Hematopoietic multipotent progenitor cell treated with erythropoietin and hydrocortisone succinate and interleukin-3 and kit ligand, for 8 days (in vitro differentiated cells): ENCODE results near the gene CYP2U1.
"Not testable (repeated sequence)": the region's sequence is repeated elsewhere in the genome, so short reads cannot be mapped to it uniquely, and the experiment has no call there.

ENCODE experiments used
- DNase-seq: peaks from one replicate; pipeline ENCODE4 v3.0.0-alpha.2; 2015

The CYP2U1 gene

DNA sequence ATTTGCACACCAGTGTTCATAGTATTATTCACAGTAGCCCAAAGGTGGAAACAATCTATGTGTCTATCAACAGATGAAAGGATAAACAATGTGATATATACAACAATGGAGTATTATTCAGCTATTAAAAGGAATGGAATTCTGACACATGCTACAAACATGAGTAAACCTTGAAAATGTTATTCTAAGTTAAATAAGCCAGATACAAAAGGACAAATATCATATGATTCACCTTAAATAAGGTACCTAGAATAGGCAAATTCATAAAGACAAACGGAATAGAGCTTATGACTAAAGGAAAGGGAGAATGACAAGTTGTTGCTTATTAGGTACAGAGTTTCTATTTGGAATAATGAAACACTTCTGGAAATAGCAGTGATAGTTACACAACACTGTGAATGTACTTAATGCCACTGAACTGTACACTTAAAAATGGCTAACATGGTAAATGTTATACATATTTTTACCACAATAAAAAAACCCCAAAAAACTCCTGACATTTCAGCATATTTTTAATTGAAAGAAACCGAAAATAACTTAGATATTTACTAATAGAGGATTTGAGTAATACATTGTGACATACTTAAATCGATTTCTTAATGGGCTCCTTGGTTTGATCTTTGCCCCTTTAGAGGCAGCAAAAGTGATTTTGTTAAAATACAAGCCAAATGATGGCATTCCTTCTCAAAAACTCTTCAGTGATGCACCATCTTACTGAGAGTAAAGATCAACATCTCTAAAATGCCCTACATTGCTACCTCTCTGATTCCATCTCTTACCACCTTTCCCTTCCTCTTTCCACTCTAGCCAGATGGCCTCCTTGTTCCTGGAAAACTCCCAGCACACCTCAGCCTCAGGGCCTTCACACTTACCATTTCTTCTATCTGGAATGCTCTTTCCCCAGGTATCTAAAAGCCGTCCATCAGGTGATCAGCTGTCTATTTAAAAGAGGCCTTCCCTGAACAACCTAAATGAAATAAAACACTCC, 8.6 kb upstream of the CYP2U1 start:
- no peak for DNase-seq

- DNase-seq: not testable (repeated sequence)
These were observed 5.6 kb upstream of the CYP2U1 start for GRCh38 chr4:107925713-107926112.

DNA sequence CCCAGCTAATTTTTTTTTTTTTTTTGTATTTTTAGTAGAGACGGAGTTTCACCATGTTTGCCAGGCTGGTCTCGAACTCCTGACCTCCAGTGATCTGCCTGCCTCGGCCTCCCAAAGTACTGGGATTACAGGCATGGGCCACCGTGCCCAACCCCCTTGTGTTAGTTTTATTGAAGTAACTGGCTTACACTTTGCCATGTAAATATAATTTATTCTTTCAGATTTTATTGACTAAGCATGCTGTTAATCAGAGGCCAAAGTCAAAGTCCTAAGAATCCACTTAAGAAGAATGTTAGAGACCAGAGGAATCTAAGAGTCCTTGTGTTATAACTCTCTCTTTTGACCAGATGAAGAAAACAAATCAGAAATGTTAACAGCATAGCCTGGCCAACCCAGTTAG, 4.5 kb upstream of the CYP2U1 start:
- not testable (repeated sequence) for DNase-seq

GRCh38 chr4:107931775-107932321, 499 bp downstream of the CYP2U1 start:
- DNase-seq: no peak

- DNase-seq: no peak
These were observed 3.9 kb downstream of the CYP2U1 start for GRCh38 chr4:107935246-107935645.

DNA sequence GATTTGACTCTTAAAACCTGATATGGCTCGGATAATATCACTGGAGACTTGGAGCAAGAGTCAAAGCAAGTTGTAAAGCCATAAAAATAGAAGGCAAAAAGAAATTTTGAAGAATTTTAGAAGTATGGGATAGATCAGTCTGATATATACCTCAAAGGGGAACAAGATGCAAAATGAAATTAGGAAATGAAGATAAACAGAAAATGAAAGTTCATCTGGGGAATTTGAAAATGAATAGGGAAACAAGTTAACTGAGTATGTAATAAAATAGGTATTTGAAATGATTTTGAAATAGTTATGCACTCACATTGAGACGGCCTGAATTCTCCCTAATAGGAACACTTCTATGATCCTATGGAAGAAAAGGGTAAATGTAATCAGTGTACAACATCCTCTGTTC, 5.7 kb downstream of the CYP2U1 start:
- DNase-seq: no peak

- DNase-seq: no peak
These were observed 8.0 kb downstream of the CYP2U1 start for GRCh38 chr4:107939307-107939706.

DNA sequence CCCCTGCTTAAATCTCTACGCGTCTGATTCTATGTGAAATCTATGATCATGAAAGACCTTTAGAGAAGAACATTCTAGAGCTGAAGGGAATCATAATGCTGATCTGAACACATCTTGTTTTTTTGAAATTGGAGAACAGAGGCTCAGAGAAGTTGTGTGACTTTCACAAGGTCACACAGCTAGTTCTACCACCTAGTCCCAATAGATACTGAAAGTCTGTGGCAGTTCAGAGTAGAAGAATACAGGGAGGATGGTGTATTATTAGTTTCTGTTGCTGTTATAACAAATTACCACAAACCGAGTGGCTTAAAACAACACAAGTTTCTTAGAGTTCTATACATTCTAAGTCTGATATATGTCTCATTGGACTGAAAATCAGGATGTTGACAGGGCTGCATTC, 14.5 kb downstream of the CYP2U1 start:
- DNase-seq: no peak

- DNase-seq: no peak
These were observed 19.6 kb downstream of the CYP2U1 start for GRCh38 chr4:107950746-107951540.

DNA sequence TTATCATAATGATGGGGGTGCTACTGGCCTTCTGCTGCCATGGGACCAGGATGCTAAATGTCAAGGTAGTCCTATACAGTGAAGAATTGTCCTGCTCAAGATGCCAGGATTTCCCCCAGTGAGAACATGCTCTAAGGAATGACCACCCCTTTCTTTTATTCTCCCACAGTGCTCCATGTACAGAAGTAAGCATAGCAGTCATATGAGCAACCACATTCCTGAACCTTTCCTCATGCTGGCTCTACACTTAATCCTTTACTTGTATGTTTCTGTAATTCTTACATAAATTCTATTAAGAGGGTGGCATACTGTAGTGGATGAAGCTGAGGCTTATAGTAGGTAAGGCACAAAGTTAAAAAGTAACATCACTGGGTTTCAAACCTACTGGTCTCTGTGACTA, 20.2 kb downstream of the CYP2U1 start:
- no peak for DNase-seq

DNA sequence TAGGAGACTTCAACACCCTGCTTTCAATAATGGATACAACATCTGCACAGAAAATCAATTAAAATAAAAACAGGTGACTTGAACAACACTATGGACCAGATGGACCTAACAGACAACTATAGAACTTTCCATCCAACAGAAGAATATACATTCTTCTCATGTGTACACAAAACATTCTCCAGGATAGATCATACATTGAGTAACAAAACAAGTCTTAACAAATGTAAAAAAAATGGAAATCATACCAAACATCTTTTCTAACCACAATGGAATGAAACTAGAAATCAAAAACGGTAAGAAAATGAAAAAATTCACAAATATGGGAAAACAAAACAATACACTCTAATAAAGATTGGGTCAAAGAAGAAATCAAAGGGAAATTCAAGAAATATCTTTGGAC, 24.7 kb downstream of the CYP2U1 start:
- DNase-seq: no peak

- no peak for DNase-seq
These were observed 35.6 kb downstream of the CYP2U1 start for GRCh38 chr4:107966903-107967302.

- DNase-seq: not testable (repeated sequence)
These were observed 36.2 kb downstream of the CYP2U1 start for GRCh38 chr4:107967519-107967918.

DNA sequence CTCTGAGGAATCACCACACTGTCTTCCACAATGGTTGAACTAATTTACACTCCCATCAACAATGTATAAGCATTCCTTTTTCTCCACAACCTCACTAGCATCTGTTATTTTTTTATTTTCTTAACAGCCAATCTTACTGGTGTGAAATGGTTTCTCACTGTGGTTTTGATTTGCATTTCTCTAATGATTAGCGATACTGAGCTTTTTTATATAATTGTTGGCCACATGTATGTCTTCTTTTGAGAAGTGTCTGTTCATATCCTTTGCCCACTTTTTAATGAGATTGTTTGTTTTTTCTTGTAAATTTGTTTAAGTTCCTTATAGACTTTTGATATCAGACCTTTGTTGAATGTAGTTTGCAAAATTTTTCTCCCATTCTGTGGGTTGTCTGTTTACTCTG, 36.6 kb downstream of the CYP2U1 start:
- DNase-seq: not testable (repeated sequence)

DNA sequence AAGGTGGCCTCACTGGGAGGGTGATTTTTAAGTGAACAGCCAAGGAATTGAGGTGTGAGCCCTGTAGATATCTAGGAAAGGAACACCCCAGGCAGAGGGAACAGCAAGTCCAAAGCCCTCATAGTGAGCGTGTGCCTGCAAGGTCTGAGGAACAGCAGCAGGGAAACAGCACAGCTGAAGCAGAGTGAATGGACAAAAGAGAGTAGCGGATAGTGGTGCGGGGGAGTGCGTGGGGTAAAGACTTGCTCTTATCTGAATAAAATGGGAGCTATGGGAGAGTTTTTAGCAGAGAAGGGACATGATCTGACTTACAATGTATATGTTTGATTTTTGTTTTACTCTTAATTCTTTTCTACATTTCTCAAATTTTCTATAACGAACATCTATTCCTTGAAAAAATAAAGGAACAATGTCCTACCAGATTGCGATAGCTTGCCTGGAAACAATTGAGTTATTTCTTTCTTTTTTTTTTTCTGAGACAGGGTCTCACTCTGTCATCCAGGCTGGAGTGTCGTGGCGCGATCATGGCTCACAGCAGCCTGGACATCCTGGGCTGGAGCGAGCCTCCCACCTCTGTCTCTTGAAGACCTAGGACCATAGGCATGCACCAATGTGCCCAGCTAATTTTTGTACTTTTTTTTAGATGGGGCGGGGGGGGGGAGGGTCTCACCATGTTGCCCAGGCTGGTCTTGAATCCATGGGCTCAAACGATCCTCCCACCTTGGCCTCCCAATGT, 38.9 kb downstream of the CYP2U1 start:
- DNase-seq: no peak

- no peak for DNase-seq
These were observed 41.3 kb downstream of the CYP2U1 start for GRCh38 chr4:107972605-107973004.

GRCh38 chr4:107974523-107974922, 43.2 kb downstream of the CYP2U1 start:
- DNase-seq: no peak

DNA sequence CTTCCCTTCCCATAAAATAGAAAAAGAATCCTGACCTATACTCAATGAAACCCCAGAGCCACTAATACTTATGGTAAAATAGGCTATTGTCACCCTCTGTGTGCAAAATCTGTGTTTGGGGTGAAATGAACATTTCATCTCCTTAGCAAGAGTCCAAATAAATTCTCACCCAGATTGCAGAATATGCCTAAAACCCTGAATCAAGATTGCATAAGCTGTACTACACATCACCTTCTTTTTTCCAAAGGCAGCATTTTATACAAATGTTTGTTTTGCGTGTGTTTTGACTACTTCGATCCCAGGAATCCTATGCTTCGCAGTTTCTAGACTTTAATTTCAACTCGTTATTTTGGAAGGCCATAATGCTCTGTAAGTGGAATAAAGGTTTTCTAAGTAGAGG, 46.1 kb downstream of the CYP2U1 start:
- DNase-seq: no peak

DNA sequence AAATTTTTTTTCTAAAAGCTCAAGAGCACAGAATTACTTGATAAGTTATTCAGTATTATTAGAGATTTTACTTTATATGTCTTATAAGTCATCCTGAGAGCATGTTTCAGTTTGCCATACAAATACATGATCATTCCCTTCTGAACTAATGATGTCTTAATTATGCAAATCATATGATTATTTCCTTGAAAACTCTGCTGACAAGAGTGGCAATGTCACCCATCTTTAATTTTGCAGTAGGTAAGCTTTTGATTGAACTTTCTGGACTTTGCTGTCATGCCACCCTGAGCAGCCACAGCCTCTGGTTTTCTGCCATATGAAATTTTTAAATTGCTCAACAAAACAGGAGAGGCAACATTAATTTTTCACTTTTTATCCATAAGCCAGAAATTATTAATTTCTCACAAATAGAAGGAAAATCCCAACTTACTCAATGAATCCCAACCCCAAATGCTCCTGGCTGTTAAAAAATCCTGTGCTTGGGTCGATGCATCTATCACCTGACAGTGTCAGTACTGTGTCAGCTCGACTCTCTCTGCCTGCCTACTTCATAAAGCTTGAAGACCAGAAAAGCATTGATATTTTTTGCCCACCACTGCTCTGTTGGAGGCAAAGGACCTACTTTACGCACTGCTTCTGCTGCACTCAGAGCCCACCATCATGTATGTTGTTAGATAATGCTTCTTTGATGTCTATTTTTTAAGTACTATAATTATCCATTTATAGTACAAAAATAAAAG, 46.8 kb downstream of the CYP2U1 start:
- DNase-seq: no peak

GRCh38 chr4:107978716-107979451, 47.5 kb downstream of the CYP2U1 start:
- DNase-seq: no peak
